OCI-LY1 (cell line): Measurements from ENCODE around the gene KIF1C.

Experiments
- H2AFZ ChIP-seq: fragments of 200-600 bp; sonication (generic), shearing (Covaris generic); 2 replicates; pipeline ENCODE4 v1.6.0; 2014; ENCODE audit warnings: antibody characterized with exemption, mild to moderate bottlenecking, low read length
- H3F3A ChIP-seq: fragments of 200-600 bp; sonication (generic), shearing (Covaris generic); 2 replicates; pipeline ENCODE4 v1.6.0; 2014; ENCODE audit warnings: mild to moderate bottlenecking, antibody characterized with exemption, low read length, moderate library complexity; ENCODE audit not compliant: insufficient read depth
- H3K27ac ChIP-seq: fragments of 200-600 bp; sonication (generic); 2 replicates; pipeline ENCODE4 v1.5.1; 2014; ENCODE audit warnings: low read length, mixed run types, mild to moderate bottlenecking, low read depth; ENCODE audit not compliant: poor library complexity, severe bottlenecking
- H3K27me3 ChIP-seq: fragments of 200-600 bp; sonication (generic); 2 replicates; pipeline ENCODE4 v1.6.0; 2014; ENCODE audit warnings: antibody characterized with exemption, mild to moderate bottlenecking, low read length, moderate library complexity; ENCODE audit not compliant: insufficient read depth
- H3K36me3 ChIP-seq: fragments of 200-600 bp; sonication (generic); 2 replicates; pipeline ENCODE4 v1.6.1; 2014; ENCODE audit warnings: mild to moderate bottlenecking, antibody characterized with exemption, low read length, moderate library complexity, mixed read lengths; ENCODE audit not compliant: insufficient read depth
- H3K4me1 ChIP-seq: fragments of 200-600 bp; sonication (generic); 2 replicates; pipeline ENCODE4 v1.5.1; 2014; ENCODE audit warnings: mild to moderate bottlenecking, low read length, moderate library complexity; ENCODE audit not compliant: insufficient read depth, severe bottlenecking
- H3K4me2 ChIP-seq: fragments of 200-600 bp; sonication (generic), shearing (Covaris generic); 2 replicates; pipeline ENCODE4 v1.6.1; 2014; ENCODE audit warnings: low read length
- H3K4me3 ChIP-seq: fragments of 200-600 bp; sonication (generic); 2 replicates; pipeline ENCODE4 v1.5.1; 2014; ENCODE audit warnings: low read length, low read depth, mild to moderate bottlenecking, mixed read lengths; ENCODE audit not compliant: poor library complexity, severe bottlenecking
- H3K79me2 ChIP-seq: fragments of 200-600 bp; shearing (Covaris generic); 2 replicates; pipeline ENCODE4 v1.6.1; 2016; ENCODE audit warnings: mixed run types, low read length, mixed read lengths; ENCODE audit not compliant: insufficient read depth
- H3K9ac ChIP-seq: fragments of 200-600 bp; sonication (generic), shearing (Covaris generic); 2 replicates; pipeline ENCODE4 v1.6.1; 2014; ENCODE audit warnings: mild to moderate bottlenecking, low read length, mixed read lengths
- H3K9me2 ChIP-seq: fragments of 200-600 bp; sonication (generic), shearing (Covaris generic); 2 replicates; pipeline ENCODE4 v1.6.1; 2014; ENCODE audit warnings: low read depth, mild to moderate bottlenecking, low read length, mixed read lengths
- H3K9me3 ChIP-seq: fragments of 200-600 bp; shearing (Covaris generic); 2 replicates; pipeline ENCODE4 v1.6.1; 2014; ENCODE audit warnings: low read length, mixed read lengths
- H4K20me1 ChIP-seq: fragments of 200-600 bp; sonication (generic), shearing (Covaris generic); 2 replicates; pipeline ENCODE4 v1.6.0; 2016; ENCODE audit warnings: mild to moderate bottlenecking, low read length; ENCODE audit not compliant: insufficient read depth
- EZH2 ChIP-seq: fragments of 200-600 bp; sonication (generic), shearing (Covaris generic); IDR thresholded peaks from 2 replicates; pipeline ENCODE4 v1.8.0; 2017; ENCODE audit warnings: borderline replicate concordance, mixed run types, mild to moderate bottlenecking, antibody characterized with exemption, low read length, moderate library complexity, mixed read lengths
- TF ChIP-seq, protein P1 (sequence below): fragments of 200-600 bp; sonication (generic), shearing (Covaris generic); IDR thresholded peaks from 2 replicates; pipeline ENCODE4 v1.5.1; 2017; ENCODE audit warnings: mild to moderate bottlenecking, antibody characterized with exemption, low read length, moderate library complexity, mixed read lengths

Gene KIF1C

DNA sequence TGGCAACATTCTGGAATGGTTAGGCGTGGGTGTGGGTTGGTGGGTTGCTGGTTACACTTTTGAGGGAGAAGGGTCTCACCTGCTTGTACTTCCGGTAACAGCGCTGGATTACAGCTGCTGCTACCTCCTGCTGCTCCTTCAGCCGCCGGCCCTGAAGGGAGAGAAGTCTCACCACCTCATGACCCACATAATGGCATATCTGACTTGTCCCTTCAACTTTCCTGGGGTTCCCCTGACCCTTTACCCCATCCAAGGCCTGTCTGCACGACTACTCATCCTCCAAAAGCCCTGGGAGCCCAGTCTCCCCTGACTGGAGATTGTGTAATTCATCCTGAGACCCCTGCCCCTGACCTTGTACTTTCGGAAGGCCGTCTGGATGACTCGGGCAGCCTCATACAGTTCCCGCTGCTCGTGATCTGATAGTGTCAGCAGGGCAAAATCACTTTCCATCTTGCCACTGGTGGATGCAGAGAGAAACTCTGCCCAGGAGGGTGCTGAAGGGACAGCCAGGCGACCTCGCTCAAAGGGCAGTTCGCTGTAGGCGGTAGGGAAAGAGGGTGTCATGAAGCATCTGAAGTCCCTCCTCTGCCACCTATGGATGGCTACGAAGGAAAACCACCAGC lies 28.1 kb upstream of the KIF1C start:
- no peaks in the 10 kb centered on the region for H3K9me3 ChIP-seq
- TF ChIP-seq EZH2 = no peak
- TF ChIP-seq, protein P1, sequence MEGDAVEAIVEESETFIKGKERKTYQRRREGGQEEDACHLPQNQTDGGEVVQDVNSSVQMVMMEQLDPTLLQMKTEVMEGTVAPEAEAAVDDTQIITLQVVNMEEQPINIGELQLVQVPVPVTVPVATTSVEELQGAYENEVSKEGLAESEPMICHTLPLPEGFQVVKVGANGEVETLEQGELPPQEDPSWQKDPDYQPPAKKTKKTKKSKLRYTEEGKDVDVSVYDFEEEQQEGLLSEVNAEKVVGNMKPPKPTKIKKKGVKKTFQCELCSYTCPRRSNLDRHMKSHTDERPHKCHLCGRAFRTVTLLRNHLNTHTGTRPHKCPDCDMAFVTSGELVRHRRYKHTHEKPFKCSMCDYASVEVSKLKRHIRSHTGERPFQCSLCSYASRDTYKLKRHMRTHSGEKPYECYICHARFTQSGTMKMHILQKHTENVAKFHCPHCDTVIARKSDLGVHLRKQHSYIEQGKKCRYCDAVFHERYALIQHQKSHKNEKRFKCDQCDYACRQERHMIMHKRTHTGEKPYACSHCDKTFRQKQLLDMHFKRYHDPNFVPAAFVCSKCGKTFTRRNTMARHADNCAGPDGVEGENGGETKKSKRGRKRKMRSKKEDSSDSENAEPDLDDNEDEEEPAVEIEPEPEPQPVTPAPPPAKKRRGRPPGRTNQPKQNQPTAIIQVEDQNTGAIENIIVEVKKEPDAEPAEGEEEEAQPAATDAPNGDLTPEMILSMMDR = no peak
- no peak overlapping the region for H3K9ac ChIP-seq
- H3K4me1 ChIP-seq = peaks cover 25% of the 10 kb centered on the region
- H3K79me2 ChIP-seq = 0 out of 2 replicates have a peak, but pooled peaks cover 3% of the 10 kb centered on the region
- no peak overlapping the region for H3K4me3 ChIP-seq
- no peak overlapping the region for H2AFZ ChIP-seq
- H4K20me1 ChIP-seq = no peaks in the 10 kb centered on the region
- peaks cover 61% of the 10 kb centered on the region; the same call in 1 of the 2 replicates for H3K36me3 ChIP-seq
- H3K27ac ChIP-seq = no peak overlapping the region
- no peaks in the 10 kb centered on the region for H3K9me2 ChIP-seq
- no peaks in the 10 kb centered on the region for H3K27me3 ChIP-seq
- no peak overlapping the region for H3K4me2 ChIP-seq
- no peaks in the 10 kb centered on the region for H3F3A ChIP-seq

- Histone ChIP-seq H3K4me2 (no peak overlapping the region), H3K9ac (no peak overlapping the region), H3K27ac (no peak overlapping the region)
Measured at GRCh38 chr17:4970273-4970672, 27.5 kb upstream of the KIF1C start.

GRCh38 chr17:4971826-4972225 lies 25.9 kb upstream of the KIF1C start:
- Histone ChIP-seq H4K20me1 (no peaks in the 10 kb centered on the region), H3F3A (no peaks in the 10 kb centered on the region), H3K4me1 (peaks cover 16% of the 10 kb centered on the region), H3K36me3 (peaks cover 54% of the 10 kb centered on the region; the same call in 1 of the 2 replicates), H3K4me2 (no peak overlapping the region), H3K9ac (no peak overlapping the region), H3K4me3 (no peak overlapping the region), H3K9me2 (no peaks in the 10 kb centered on the region), H3K27me3 (no peaks in the 10 kb centered on the region), H3K9me3 (no peaks in the 10 kb centered on the region), H3K27ac (no peak overlapping the region), H3K79me2 (no peaks in the 10 kb centered on the region), H2AFZ (no peak overlapping the region)
- TF ChIP-seq, protein P1 = no peak
- TF ChIP-seq EZH2 = no peak

More at GRCh38 chr17:4970273-4970672, 27.5 kb upstream of the KIF1C start:
- H3K9me2 ChIP-seq = no peaks in the 10 kb centered on the region
- TF ChIP-seq, protein P1 = no peak
- no peak for TF ChIP-seq EZH2
- H3K4me1 ChIP-seq = peaks cover 25% of the 10 kb centered on the region
- H3K36me3 ChIP-seq = peaks cover 58% of the 10 kb centered on the region; the same call in 1 of the 2 replicates
- no peak overlapping the region for H3K4me3 ChIP-seq
- no peaks in the 10 kb centered on the region for H3F3A ChIP-seq
- no peaks in the 10 kb centered on the region for H4K20me1 ChIP-seq
- H3K9me3 ChIP-seq = no peaks in the 10 kb centered on the region
- H3K27me3 ChIP-seq = no peaks in the 10 kb centered on the region
- H3K79me2 ChIP-seq = 0 out of 2 replicates have a peak, but pooled peaks cover 3% of the 10 kb centered on the region
- no peak overlapping the region for H2AFZ ChIP-seq
